ENCODE measurements around the gene ARHGAP28. TPM values are rescaled to one million over a fixed set of nuclear protein-coding genes. Genes with fewer than 3 reads are reported as not detected.
"Not testable (repeated sequence)": the region's sequence is repeated elsewhere in the genome, so short reads cannot be mapped to it uniquely, and the experiment has no call there.

ARHGAP28 gene
- total RNA-seq, 1 donor from 2014 or later: 117 TPM

DNA sequence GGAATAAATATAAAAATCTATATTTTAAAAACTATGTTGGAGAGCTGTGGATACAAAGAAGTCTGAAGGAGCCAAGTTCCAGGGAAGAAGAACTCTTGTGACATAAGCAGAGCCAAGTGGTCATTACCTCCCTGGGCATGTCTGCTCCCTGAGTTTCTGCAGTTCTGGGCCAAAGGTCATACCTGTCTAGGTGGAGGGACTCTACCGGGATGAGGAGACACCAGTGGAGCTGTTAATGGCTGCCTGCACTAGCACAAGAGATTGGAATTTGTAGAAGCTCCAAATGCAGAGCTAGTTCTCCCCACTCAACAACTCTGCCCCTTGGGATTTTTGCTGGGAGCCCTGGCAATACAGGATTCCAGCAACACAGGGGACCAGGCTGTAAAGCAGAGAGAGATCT lies 89.8 kb downstream of the ARHGAP28 start:
- H3K27me3 Mint-ChIP-seq: no peaks in the 10 kb centered on the region
- H3K9me3 Mint-ChIP-seq (ENCODE audit: low read depth): peaks cover 6% of the 10 kb centered on the region
- no peak for TF ChIP-seq CTCF (IDR thresholded peaks at IDR 0.05; ENCODE audit: unreplicated experiment)
- no peak for DNase-seq (ENCODE audit: low spot score, unreplicated experiment)
- H3K4me3 Mint-ChIP-seq (ENCODE audit: low read depth): no peak overlapping the region
- H3K27ac Mint-ChIP-seq: no peak overlapping the region
- H3K4me1 Mint-ChIP-seq (ENCODE audit: low read depth): peaks cover 19% of the 10 kb centered on the region
- H3K36me3 Mint-ChIP-seq (ENCODE audit: insufficient read depth): peaks cover 18% of the 10 kb centered on the region

DNA sequence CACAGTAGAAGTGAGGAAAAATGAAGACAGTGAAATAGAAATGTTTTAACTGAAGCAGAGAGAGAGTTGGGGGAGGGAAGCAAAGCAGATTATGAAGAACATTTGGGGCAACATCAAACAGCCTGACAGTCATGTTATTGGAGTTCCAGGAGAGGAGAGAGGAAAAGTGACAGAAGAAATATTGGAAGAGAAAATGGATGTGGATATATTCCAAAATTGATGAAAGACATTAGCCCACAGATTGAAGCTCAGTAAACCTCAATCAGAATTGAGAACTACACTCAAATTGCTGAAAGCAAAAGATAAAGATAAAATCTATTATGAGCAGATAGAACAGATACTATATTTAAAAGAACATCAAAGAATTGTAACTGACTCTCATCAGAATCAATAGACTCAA lies 90.8 kb downstream of the ARHGAP28 start:
- no peak for TF ChIP-seq CTCF (IDR thresholded peaks at IDR 0.05; ENCODE audit: unreplicated experiment)
- Mint-ChIP-seq H3K4me1 (ENCODE audit: low read depth) (peaks cover 14% of the 10 kb centered on the region), H3K27ac (no peak overlapping the region), H3K27me3 (no peaks in the 10 kb centered on the region), H3K9me3 (ENCODE audit: low read depth) (peaks cover 10% of the 10 kb centered on the region), H3K4me3 (ENCODE audit: low read depth) (no peak overlapping the region), H3K36me3 (ENCODE audit: insufficient read depth) (peaks cover 23% of the 10 kb centered on the region)
- DNase-seq (ENCODE audit: low spot score, unreplicated experiment): no peak

DNA sequence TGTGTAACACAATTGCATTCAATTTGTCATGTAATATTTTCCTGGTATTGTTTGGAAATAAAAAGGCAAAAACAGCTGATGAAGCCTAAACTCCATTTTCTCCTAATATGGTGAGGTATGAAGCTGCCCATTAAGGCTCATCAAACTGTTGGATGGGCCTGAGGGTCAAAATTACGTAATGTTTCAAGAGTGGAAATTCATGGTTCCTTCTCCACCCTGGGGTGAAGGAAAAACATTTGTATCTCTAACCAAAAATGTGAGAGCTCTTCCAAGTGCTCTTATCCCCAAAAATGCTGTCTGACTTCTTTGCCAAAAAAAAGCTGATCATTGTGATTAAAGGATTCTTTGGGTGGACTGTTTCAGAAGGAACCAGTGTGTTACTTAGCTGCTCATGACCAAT lies 91.8 kb downstream of the ARHGAP28 start:
- DNase-seq (ENCODE audit: low spot score, unreplicated experiment): no peak
- Mint-ChIP-seq H3K27ac (no peak overlapping the region), H3K9me3 (ENCODE audit: low read depth) (peaks cover 10% of the 10 kb centered on the region), H3K4me3 (ENCODE audit: low read depth) (no peak overlapping the region), H3K4me1 (ENCODE audit: low read depth) (peaks cover 13% of the 10 kb centered on the region), H3K27me3 (no peaks in the 10 kb centered on the region), H3K36me3 (ENCODE audit: insufficient read depth) (peaks cover 33% of the 10 kb centered on the region)
- TF ChIP-seq CTCF (IDR thresholded peaks at IDR 0.05; ENCODE audit: unreplicated experiment): no peak

GRCh38 chr18:6827161-6827560 lies 97.6 kb downstream of the ARHGAP28 start:
- Mint-ChIP-seq H3K36me3 (ENCODE audit: insufficient read depth) (peaks cover 70% of the 10 kb centered on the region), H3K4me1 (ENCODE audit: low read depth) (peaks cover 13% of the 10 kb centered on the region), H3K9me3 (ENCODE audit: low read depth) (peaks cover 19% of the 10 kb centered on the region)
- not testable (repeated sequence) for DNase-seq (ENCODE audit: low spot score, unreplicated experiment); H3K27ac Mint-ChIP-seq; H3K4me3 Mint-ChIP-seq (ENCODE audit: low read depth); H3K27me3 Mint-ChIP-seq

- Mint-ChIP-seq H3K36me3 (ENCODE audit: insufficient read depth) (peaks cover 73% of the 10 kb centered on the region), H3K9me3 (ENCODE audit: low read depth) (peaks cover 18% of the 10 kb centered on the region), H3K4me1 (ENCODE audit: low read depth) (peaks cover 13% of the 10 kb centered on the region)
- DNase-seq (ENCODE audit: low spot score, unreplicated experiment); H3K27me3 Mint-ChIP-seq; H3K27ac Mint-ChIP-seq; H3K4me3 Mint-ChIP-seq (ENCODE audit: low read depth): not testable (repeated sequence)
Measured at GRCh38 chr18:6827566-6827965, 98.0 kb downstream of the ARHGAP28 start.

DNA sequence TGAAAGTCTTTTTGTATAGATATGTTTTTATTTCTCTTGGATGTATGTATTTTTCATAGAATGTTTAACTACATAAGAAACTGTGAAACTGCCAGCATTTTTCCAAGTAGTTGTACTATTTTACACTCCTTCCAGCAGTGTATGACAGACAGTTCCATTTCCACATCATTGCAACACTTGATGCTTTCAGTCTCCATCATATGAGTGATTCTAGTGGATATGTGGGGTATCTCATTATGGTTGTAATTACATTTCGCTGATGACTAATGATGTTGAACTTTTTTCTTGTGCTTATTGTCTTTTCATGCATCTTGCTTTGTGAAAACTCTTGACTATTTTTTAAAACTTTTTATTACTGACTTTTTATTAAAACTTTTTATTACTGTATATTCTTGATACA lies 101.4 kb downstream of the ARHGAP28 start:
- peaks cover 20% of the 10 kb centered on the region for H3K4me1 Mint-ChIP-seq (ENCODE audit: low read depth)
- no peaks in the 10 kb centered on the region for H3K27me3 Mint-ChIP-seq
- DNase-seq (ENCODE audit: low spot score, unreplicated experiment): no peak
- peaks cover 57% of the 10 kb centered on the region for H3K36me3 Mint-ChIP-seq (ENCODE audit: insufficient read depth)
- H3K27ac Mint-ChIP-seq: no peak overlapping the region
- no peak overlapping the region for H3K4me3 Mint-ChIP-seq (ENCODE audit: low read depth)
- peaks cover 9% of the 10 kb centered on the region for H3K9me3 Mint-ChIP-seq (ENCODE audit: low read depth)
- TF ChIP-seq CTCF (IDR thresholded peaks at IDR 0.05; ENCODE audit: unreplicated experiment): no peak

Data from progenitor cell of endocrine pancreas (in vitro differentiated cells).